ENCODE data around the gene OR1D5. TPM values are rescaled to one million over a fixed set of nuclear protein-coding genes. Genes with fewer than 3 reads are reported as not detected.

Gene OR1D5
- total RNA-seq, 1 experiment from 2014 or later: not detected

DNA sequence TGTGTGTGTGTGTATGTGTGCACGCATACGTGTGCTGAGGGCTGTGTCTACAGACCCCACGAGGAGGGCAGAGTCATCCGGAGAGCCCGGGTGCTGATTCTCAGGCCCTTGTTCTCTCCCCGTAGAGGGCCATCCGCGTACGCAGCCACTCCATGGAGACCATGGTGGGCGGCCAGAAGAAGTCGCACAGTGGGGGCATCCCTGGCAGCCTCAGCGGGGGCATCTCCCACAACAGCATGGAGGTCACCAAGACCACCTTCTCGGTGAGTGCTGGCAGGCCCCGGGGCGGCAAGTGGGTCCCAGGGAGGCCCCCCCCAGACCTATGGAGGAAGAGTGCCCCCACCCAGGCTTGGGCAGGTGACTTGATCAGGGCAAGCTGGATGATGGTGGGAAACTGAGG, 45.5 kb downstream of the OR1D5 start:
- POLR2A ChIA-PET: no interaction called here
- Histone ChIP-seq H3K27me3 (ENCODE audit: control insufficient read depth, insufficient read depth, low read length) (no peaks in the 10 kb centered on the region), H3K36me3 (ENCODE audit: control insufficient read depth, insufficient read depth, low read length) (no peaks in the 10 kb centered on the region), H3K4me1 (ENCODE audit: control insufficient read depth, insufficient read depth, low read length) (no peaks in the 10 kb centered on the region), H3K9me3 (ENCODE audit: control insufficient read depth, insufficient read depth, low read depth, low read length) (no peaks in the 10 kb centered on the region; the same call in 1 of the 2 replicates), H3K27ac (ENCODE audit: low read length) (no peak overlapping the region), H3K4me3 (ENCODE audit: low read depth in 2 of 2, low read length in 2 of 2) (no peak overlapping the region)
- in situ Hi-C loops (cut with HindIII; ENCODE audit: low pct_unique_long_range_greater_than_20kb, low sequenced_read_pairs) (no loop called here), intact Hi-C loops (cut with micrococcal nuclease; ENCODE audit: unreplicated experiment) (no loop called here)
- no peak for DNase-seq (ENCODE audit: low read depth, low spot score)
- CTCF ChIA-PET: no interaction called here
- no TSS peak for BruUV-seq (replicated peaks)
- TF ChIP-seq POLR2AphosphoS5 (IDR thresholded peaks at IDR 0.05; ENCODE audit: low read depth, low read length) (no peak), REST (IDR thresholded peaks at IDR 0.05; ENCODE audit: insufficient read depth in 1 of 2, low read depth in 2 of 2, low read length in 1 of 2) (no peak), SIN3A (IDR thresholded peaks at IDR 0.05; ENCODE audit: borderline replicate concordance, insufficient read depth, low read depth, low read length) (no peak), TCF7L2 (IDR thresholded peaks at IDR 0.05; ENCODE audit: low read depth, low read length) (no peak)
- TF ChIP-seq, protein P1, sequence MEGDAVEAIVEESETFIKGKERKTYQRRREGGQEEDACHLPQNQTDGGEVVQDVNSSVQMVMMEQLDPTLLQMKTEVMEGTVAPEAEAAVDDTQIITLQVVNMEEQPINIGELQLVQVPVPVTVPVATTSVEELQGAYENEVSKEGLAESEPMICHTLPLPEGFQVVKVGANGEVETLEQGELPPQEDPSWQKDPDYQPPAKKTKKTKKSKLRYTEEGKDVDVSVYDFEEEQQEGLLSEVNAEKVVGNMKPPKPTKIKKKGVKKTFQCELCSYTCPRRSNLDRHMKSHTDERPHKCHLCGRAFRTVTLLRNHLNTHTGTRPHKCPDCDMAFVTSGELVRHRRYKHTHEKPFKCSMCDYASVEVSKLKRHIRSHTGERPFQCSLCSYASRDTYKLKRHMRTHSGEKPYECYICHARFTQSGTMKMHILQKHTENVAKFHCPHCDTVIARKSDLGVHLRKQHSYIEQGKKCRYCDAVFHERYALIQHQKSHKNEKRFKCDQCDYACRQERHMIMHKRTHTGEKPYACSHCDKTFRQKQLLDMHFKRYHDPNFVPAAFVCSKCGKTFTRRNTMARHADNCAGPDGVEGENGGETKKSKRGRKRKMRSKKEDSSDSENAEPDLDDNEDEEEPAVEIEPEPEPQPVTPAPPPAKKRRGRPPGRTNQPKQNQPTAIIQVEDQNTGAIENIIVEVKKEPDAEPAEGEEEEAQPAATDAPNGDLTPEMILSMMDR (IDR thresholded peaks at IDR 0.05): no peak
- ATAC-seq: no peak

DNA sequence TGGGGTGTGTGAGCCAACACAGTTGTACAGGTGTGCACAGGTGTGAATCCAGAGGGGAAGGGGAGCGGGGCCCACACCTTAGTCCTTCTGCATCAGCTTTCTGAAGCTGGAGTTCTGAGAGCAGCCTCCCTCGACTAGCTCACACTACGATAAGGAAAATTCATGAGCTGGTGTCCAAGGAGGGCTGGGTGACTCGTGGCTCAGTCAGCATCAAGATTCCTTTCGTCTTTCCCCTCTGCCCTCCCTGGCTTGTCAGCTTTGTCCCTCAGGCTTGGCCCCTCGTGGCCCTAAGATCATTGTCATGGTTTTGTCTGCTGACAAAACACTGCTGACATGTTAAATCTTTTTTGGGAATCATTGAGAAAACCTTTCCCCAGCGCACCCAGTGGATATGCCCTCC, 47.5 kb downstream of the OR1D5 start:
- Histone ChIP-seq H3K4me1 (ENCODE audit: control insufficient read depth, insufficient read depth, low read length) (no peaks in the 10 kb centered on the region), H3K27ac (ENCODE audit: low read length) (no peak overlapping the region), H3K27me3 (ENCODE audit: control insufficient read depth, insufficient read depth, low read length) (no peaks in the 10 kb centered on the region), H3K36me3 (ENCODE audit: control insufficient read depth, insufficient read depth, low read length) (no peaks in the 10 kb centered on the region), H3K4me3 (ENCODE audit: low read depth in 2 of 2, low read length in 2 of 2) (no peak overlapping the region), H3K9me3 (ENCODE audit: control insufficient read depth, insufficient read depth, low read depth, low read length) (no peaks in the 10 kb centered on the region)
- BruUV-seq (replicated peaks): no TSS peak
- intact Hi-C loops (cut with micrococcal nuclease; ENCODE audit: unreplicated experiment): no loop called here
- DNase-seq (ENCODE audit: low read depth, low spot score) (no peak), ATAC-seq (no peak)
- POLR2A ChIA-PET: no interaction called here
- TF ChIP-seq REST (IDR thresholded peaks at IDR 0.05; ENCODE audit: insufficient read depth in 1 of 2, low read depth in 2 of 2, low read length in 1 of 2) (no peak), POLR2AphosphoS5 (IDR thresholded peaks at IDR 0.05; ENCODE audit: low read depth, low read length) (no peak)
- TF ChIP-seq, protein P1 (IDR thresholded peaks at IDR 0.05): no peak
- CTCF ChIA-PET: no interaction called here
- in situ Hi-C loops (cut with HindIII; ENCODE audit: low pct_unique_long_range_greater_than_20kb, low sequenced_read_pairs): no loop called here
